H9 (cell line): ENCODE data around the gene CLMP. TPM values are rescaled to one million over a fixed set of nuclear protein-coding genes. Genes with fewer than 3 reads are reported as not detected.

Experiments
- DNase-seq: peaks from one replicate; pipeline ENCODE4 v3.0.0-alpha.2; 2017
- H2AFZ ChIP-seq: one replicate; pipeline ENCODE4 v1.6.1; 2013; ENCODE audit warnings: mild to moderate bottlenecking, low read length, control low read depth, moderate library complexity
- H2AK5ac ChIP-seq: 2 replicates; pipeline ENCODE4 v1.6.1; 2013; ENCODE audit warnings: low read length, control low read depth, mixed read lengths; ENCODE audit not compliant: insufficient read length
- H2BK120ac ChIP-seq: one replicate; pipeline ENCODE4 v1.6.1; 2013; ENCODE audit warnings: low read depth, mild to moderate bottlenecking, low read length, control low read depth, inconsistent platforms; ENCODE audit not compliant: poor library complexity, severe bottlenecking
- H2BK12ac ChIP-seq: 2 replicates; pipeline ENCODE4 v1.6.1; 2013; ENCODE audit warnings: low read length, control low read depth, mixed read lengths, low read depth; ENCODE audit not compliant: insufficient read length
- H2BK15ac ChIP-seq: 2 replicates; pipeline ENCODE4 v1.6.1; 2013; ENCODE audit warnings: low read depth, low read length, control low read depth
- H2BK20ac ChIP-seq: one replicate; pipeline ENCODE4 v1.6.1; 2013; ENCODE audit warnings: low read depth, mild to moderate bottlenecking, low read length, control low read depth, inconsistent platforms; ENCODE audit not compliant: poor library complexity, severe bottlenecking
- H2BK5ac ChIP-seq: 2 replicates; pipeline ENCODE4 v1.6.1; 2013; ENCODE audit warnings: low read length, control low read depth, mixed read lengths; ENCODE audit not compliant: insufficient read length
- H3K14ac ChIP-seq: 2 replicates; pipeline ENCODE4 v1.6.1; 2013; ENCODE audit warnings: low read length, control low read depth; ENCODE audit not compliant: insufficient read depth
- H3K18ac ChIP-seq: 2 replicates; pipeline ENCODE4 v1.6.1; 2013; ENCODE audit warnings: low read depth, mild to moderate bottlenecking, mixed read lengths, low read length, control low read depth; ENCODE audit not compliant: insufficient read length
- H3K23ac ChIP-seq: 2 replicates; pipeline ENCODE4 v1.6.1; 2013; ENCODE audit warnings: low read length, control low read depth, mixed read lengths, low read depth; ENCODE audit not compliant: insufficient read length
- H3K23me2 ChIP-seq: 2 replicates; pipeline ENCODE4 v1.6.1; 2013; ENCODE audit warnings: low read depth, mild to moderate bottlenecking, mixed read lengths, low read length, control low read depth; ENCODE audit not compliant: insufficient read length, poor library complexity, severe bottlenecking
- H3K27ac ChIP-seq: 2 replicates; pipeline ENCODE4 v1.5.1; 2013; ENCODE audit warnings: low read length, control low read depth, mixed read lengths, low read depth; ENCODE audit not compliant: insufficient read length
- H3K27me3 ChIP-seq: 2 replicates; pipeline ENCODE4 v1.6.1; 2013; ENCODE audit warnings: low read length, control low read depth, inconsistent platforms; ENCODE audit not compliant: insufficient read depth
- H3K4ac ChIP-seq: 2 replicates; pipeline ENCODE4 v1.6.1; 2013; ENCODE audit warnings: low read depth, mild to moderate bottlenecking, control low read depth, inconsistent platforms, low read length, moderate library complexity
- H3K4me1 ChIP-seq: 2 replicates; pipeline ENCODE4 v1.6.1; 2013; ENCODE audit warnings: low read length, control low read depth, inconsistent platforms; ENCODE audit not compliant: insufficient read depth
- H3K4me2 ChIP-seq: 2 replicates; pipeline ENCODE4 v1.6.1; 2013; ENCODE audit warnings: low read length, control low read depth, mixed read lengths; ENCODE audit not compliant: insufficient read length, insufficient read depth
- H3K56ac ChIP-seq: 2 replicates; pipeline ENCODE4 v1.6.1; 2013; ENCODE audit warnings: low read depth, mild to moderate bottlenecking, mixed read lengths, low read length, control low read depth; ENCODE audit not compliant: insufficient read length
- H3K79me1 ChIP-seq: 2 replicates; pipeline ENCODE4 v1.6.1; 2013; ENCODE audit warnings: low read depth, mild to moderate bottlenecking, moderate library complexity, low read length, control low read depth, inconsistent platforms; ENCODE audit not compliant: insufficient read depth, poor library complexity, severe bottlenecking
- H3K79me2 ChIP-seq: 2 replicates; pipeline ENCODE4 v1.6.1; 2013; ENCODE audit warnings: low read length, control low read depth, inconsistent platforms; ENCODE audit not compliant: insufficient read depth
- H3K9ac ChIP-seq: 2 replicates; pipeline ENCODE4 v1.6.1; 2013; ENCODE audit warnings: low read length, control low read depth, mixed read lengths; ENCODE audit not compliant: insufficient read length; ENCODE audit errors: extremely low read depth
- H3K9me3 ChIP-seq: one replicate; pipeline ENCODE4 v1.6.1; 2013; ENCODE audit warnings: low read depth, low read length, inconsistent platforms; ENCODE audit not compliant: control insufficient read depth
- H3T11ph ChIP-seq: one replicate; pipeline ENCODE4 v1.6.1; 2013; ENCODE audit warnings: mild to moderate bottlenecking, low read length, control low read depth, inconsistent platforms
- H4K20me1 ChIP-seq: one replicate; pipeline ENCODE4 v1.6.1; 2013; ENCODE audit not compliant: control insufficient read depth, insufficient read length, insufficient read depth
- H4K5ac ChIP-seq: 2 replicates; pipeline ENCODE4 v1.6.1; 2013; ENCODE audit warnings: low read depth, mild to moderate bottlenecking, mixed read lengths, low read length, control low read depth; ENCODE audit not compliant: insufficient read length
- H4K8ac ChIP-seq: replicated peaks from 2 replicates; pipeline ENCODE4 v1.6.1; 2013; ENCODE audit warnings: low read length, control low read depth, mixed read lengths, low read depth; ENCODE audit not compliant: insufficient read length
- H4K91ac ChIP-seq: 2 replicates; pipeline ENCODE4 v1.6.1; 2013; ENCODE audit warnings: low read depth, mild to moderate bottlenecking, moderate library complexity, mixed read lengths, low read length, control low read depth; ENCODE audit not compliant: insufficient read length
- H3K27ac Mint-ChIP-seq, 3 experiments: 2 replicates in 2 of 3; 3 replicates in 1 of 3; pipeline ENCODE4 v1.8.0; 2020 to 2021; ENCODE audit warnings: mixed read lengths in 3 of 3, mild to moderate bottlenecking in 1 of 3, moderate library complexity in 1 of 3
- H3K27me3 Mint-ChIP-seq: 2 replicates; pipeline ENCODE4 v1.8.0; 2021; ENCODE audit warnings: low read depth, mild to moderate bottlenecking, moderate library complexity, mixed read lengths
- H3K36me3 Mint-ChIP-seq, 3 experiments: 2 replicates in 2 of 3; 3 replicates in 1 of 3; pipeline ENCODE4 v1.8.0; 2020 to 2021; ENCODE audit warnings: low read depth in 3 of 3, mixed read lengths in 3 of 3; ENCODE audit not compliant: insufficient read depth in 1 of 3
- H3K4me1 Mint-ChIP-seq, 2 experiments: 2 replicates each; pipeline ENCODE4 v1.8.0; 2020; ENCODE audit warnings: mixed read lengths in 2 of 2
- H3K4me3 Mint-ChIP-seq, 2 experiments: 2 replicates in 1 of 2; 3 replicates in 1 of 2; pipeline ENCODE4 v1.8.0; 2020 to 2021; ENCODE audit warnings: mild to moderate bottlenecking in 2 of 2, mixed read lengths in 2 of 2, moderate library complexity in 1 of 2
- H3K9me3 Mint-ChIP-seq, 2 experiments: 2 replicates in 1 of 2; 3 replicates in 1 of 2; pipeline ENCODE4 v1.8.0; 2020; ENCODE audit warnings: mild to moderate bottlenecking in 2 of 2, mixed read lengths in 2 of 2, moderate library complexity in 1 of 2
- WGBS: extraction: QIAGEN DNeasy Blood & Tissue Kit; methylation state at CpG from one replicate; pipeline ENCODE4 v1.1.7; 2013; ENCODE audit warnings: missing lambda C conversion rate, low lambda C conversion rate, mixed read lengths; ENCODE audit not compliant: insufficient read length; ENCODE audit errors: extremely low coverage; 5-methylcytosine and 5-hydroxymethylcytosine counted together
- total RNA-seq: library from RNA; stranded (reverse); gene quantifications from 2 replicates; pipeline ENCODE4 v1.2.1, GENCODE V29; 2021
- TF ChIP-seq, protein P1 (sequence below): fragments of 200-600 bp; sonication (generic); conservative IDR thresholded peaks from 3 replicates; pipeline ENCODE4 v1.8.0; 2021; ENCODE audit warnings: antibody characterized with exemption, mild to moderate bottlenecking

The CLMP gene
- total RNA-seq, 1 experiment from 2014 or later = 13.8 TPM

DNA sequence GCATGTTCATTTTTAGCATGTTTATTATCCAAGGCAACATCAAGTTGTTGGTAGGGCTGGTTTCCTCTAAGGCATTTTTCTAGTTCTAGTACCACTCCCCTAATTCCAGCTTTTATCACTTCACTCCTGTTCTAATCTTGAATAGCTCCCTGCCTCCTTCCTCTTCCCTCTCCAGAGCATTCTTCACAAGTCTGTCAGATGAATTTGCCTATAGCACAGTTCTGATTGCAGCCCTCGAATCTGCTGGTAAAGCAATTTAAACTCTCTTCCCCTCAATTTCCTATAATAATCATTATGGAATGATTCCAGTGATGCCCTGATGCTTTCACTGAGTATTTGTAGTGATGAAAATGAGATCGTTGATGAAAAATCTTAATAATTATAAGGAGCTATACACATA lies 43.3 kb downstream of the CLMP start:
- Histone ChIP-seq H3K23me2 (no peaks in the 10 kb centered on the region), H3K27ac (no peak overlapping the region), H3K56ac (no peak overlapping the region), H3K14ac (no peak overlapping the region), H3K9ac (no peak overlapping the region), H2BK5ac (no peak overlapping the region), H2BK20ac (no peak overlapping the region), H3T11ph (no peak overlapping the region), H3K79me1 (no peaks in the 10 kb centered on the region), H4K20me1 (no peaks in the 10 kb centered on the region), H4K8ac (no peak overlapping the region), H3K9me3 (no peaks in the 10 kb centered on the region), H3K4ac (no peak overlapping the region), H2BK12ac (no peak overlapping the region), H2BK120ac (no peak overlapping the region), H4K91ac (no peak overlapping the region), H4K5ac (no peak overlapping the region), H3K79me2 (no peaks in the 10 kb centered on the region), H2AFZ (no peak overlapping the region), H3K23ac (no peak overlapping the region), H3K4me2 (no peak overlapping the region), H2AK5ac (no peak overlapping the region), H2BK15ac (no peak overlapping the region), H3K4me1 (no peaks in the 10 kb centered on the region), H3K18ac (no peak overlapping the region), H3K27me3 (no peaks in the 10 kb centered on the region)
- DNase-seq = no peak
- Mint-ChIP-seq H3K4me1 (peaks cover 0 to 10% of the 10 kb centered on the region in 2 experiments; a peak in 1 of 4 replicates), H3K27me3 (peaks cover 1% of the 10 kb centered on the region; the same call in 1 of the 2 replicates), H3K27ac (no peak overlapping the region), H3K4me3 (no peak overlapping the region), H3K9me3 (no peaks in the 10 kb centered on the region), H3K36me3 (no peaks in the 10 kb centered on the region; a peak in 4 of 7 replicates)
- TF ChIP-seq, protein P1, sequence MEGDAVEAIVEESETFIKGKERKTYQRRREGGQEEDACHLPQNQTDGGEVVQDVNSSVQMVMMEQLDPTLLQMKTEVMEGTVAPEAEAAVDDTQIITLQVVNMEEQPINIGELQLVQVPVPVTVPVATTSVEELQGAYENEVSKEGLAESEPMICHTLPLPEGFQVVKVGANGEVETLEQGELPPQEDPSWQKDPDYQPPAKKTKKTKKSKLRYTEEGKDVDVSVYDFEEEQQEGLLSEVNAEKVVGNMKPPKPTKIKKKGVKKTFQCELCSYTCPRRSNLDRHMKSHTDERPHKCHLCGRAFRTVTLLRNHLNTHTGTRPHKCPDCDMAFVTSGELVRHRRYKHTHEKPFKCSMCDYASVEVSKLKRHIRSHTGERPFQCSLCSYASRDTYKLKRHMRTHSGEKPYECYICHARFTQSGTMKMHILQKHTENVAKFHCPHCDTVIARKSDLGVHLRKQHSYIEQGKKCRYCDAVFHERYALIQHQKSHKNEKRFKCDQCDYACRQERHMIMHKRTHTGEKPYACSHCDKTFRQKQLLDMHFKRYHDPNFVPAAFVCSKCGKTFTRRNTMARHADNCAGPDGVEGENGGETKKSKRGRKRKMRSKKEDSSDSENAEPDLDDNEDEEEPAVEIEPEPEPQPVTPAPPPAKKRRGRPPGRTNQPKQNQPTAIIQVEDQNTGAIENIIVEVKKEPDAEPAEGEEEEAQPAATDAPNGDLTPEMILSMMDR = no peak
- WGBS = no CpG with 5 or more reads among the region's 2 CpGs
